H4 (cell line): ENCODE results near the gene TSPYL1. TPM values are rescaled to one million over a fixed set of nuclear protein-coding genes. Genes with fewer than 3 reads are reported as not detected.
A peak's percentile ranks its signal among the peaks of the same experiment; 100 is the strongest.
"Not testable (repeated sequence)": the region's sequence is repeated elsewhere in the genome, so short reads cannot be mapped to it uniquely, and the experiment has no call there.

Experiments
- DNase-seq: peaks from one replicate; pipeline ENCODE4 v3.0.0-alpha.2; 2015; ENCODE audit warnings: low spot score
- total RNA-seq: library from RNA; depleted of rRNA; stranded (reverse); fragments of >200 nt; shearing (Covaris generic); gene quantifications from 2 replicates; pipeline ENCODE4 v1.2.3, GENCODE V29; 2014

Gene TSPYL1
- total RNA-seq, 1 experiment from 2014 or later, result 39.9 TPM

DNA sequence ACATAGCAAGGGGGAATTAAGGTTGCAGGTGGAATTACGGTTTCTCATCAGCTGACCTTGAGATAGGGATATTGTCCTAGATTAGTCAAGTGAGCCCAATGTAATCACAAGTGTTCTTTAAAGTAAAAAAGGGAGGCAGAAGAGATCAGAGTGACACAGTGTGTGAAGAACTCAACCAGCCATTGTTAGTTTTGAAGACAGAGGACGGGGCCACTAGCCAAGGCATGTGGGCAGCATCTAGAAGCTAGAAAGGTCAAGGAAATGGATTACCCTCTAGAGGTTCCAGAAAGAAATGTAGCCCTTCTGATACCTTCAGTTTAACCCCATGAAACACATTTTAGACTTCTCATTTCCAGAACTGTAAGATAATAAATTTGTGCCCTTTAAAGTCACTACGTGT, 18.5 kb upstream of the TSPYL1 start:
- no peak for DNase-seq

DNA sequence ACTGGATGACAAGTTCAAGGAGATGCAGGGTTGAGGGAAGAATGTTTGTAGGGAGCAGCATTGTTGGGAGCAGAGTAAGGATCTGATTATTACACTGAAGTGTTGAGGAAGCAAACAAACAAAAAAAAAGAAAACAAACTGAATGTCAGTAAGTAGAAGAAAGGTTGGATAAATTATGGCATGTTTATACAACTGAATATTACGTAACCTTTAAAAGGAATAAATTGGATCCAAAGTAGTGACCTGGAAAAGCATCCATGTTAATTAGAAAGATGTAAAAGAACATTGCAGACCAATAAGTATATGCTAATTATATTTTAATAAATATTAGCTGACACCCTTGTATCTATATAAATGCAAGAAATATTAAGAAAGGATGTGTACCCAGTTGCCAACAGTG, 12.8 kb upstream of the TSPYL1 start:
- DNase-seq, result no peak

DNA sequence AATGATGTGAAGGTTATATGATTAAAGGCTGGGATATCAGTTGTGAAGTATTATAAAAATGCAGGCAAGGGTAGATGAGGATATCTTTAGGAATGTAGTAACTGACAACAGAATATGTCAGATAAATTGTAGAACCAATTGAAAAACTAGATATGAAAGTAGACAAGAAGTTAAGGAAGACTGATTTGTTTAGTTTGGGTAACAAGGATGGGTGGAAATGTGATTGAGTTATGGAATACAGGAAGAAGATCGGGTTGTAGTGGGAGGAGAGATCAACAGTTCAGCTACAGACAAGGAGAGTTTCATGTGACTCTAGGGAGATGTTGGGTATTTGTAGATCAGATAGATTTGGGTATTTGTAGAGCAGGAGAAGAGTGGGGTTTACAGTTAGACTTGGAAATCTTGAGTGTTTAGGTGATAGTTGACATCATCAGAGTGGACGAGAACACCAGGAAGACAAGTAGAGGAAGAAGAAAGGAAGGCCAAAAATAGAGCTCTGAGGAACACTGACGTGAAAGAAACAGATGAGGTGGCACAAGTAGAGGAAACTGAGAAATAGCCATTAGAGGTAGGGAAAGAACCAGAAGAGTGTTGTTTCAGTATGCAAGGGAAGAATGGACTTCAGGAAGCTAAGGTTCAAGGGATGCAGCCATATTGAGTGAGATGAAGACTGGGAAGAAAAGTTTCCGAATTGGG, 12.1 kb upstream of the TSPYL1 start:
- DNase-seq, result no peak

DNA sequence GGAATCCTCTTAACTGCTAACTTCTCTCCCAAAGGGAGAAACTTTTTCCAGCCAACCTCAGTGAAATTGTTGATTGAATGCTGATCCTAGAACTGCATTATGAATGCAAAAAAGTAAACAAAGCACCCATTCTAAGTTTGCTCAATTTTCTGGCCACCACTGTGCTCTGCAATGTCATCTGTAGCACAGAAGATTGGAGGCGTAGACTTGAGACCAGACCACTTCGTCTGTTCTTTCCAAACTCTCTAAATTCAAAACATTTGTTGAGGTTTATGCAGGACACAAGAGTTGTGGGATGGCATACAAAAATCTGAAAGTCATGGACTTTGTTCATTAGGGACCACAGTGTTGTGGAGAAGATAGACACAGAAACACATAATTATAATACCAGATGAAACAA, 11.1 kb upstream of the TSPYL1 start:
- DNase-seq, result no peak

DNA sequence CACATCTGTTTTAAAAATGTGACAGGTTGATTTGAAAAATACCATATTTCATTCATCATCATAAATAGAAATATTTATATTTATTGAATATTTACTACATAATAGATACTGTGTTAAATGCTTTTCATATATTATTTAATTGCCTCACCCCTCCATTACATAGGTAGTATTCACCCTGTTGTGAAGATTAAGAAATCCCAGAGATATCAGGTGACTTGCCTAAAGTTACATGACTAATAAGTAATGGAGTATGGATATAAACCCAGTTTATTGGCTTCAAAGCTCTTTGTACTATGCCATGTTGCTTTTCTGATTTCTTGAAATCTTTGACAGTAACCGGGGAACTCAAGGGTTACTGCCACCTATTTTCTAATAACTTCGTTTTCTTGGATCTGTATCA, 10.1 kb upstream of the TSPYL1 start:
- DNase-seq, result no peak

DNA sequence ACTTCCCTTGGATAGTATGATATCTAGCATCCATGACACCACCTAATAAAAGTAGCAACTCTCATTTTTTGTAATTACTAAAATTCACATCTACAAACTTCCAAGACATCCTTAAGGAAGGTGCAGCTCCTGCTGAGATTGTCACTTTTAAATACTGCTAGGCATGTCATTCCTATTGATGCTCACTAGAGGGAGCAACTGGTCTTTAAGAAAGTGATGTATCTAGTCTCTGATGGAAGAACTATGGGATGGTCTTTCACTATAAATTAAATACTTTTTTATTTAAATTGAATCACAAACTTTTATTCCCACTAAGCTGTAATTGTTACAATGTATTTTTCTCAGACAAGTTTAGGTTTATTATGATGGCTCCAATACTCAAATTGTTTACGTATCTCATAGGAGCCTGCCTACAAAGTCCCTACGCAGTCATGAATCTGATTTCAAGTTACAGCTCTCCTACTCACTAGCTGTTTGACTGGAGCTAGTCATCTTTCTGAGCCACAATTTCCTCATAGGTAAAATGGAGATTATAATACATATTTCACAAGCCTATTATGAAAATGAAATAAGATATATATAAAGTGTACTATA, 8.1 kb upstream of the TSPYL1 start:
- DNase-seq, result peak; percentile 36

DNA sequence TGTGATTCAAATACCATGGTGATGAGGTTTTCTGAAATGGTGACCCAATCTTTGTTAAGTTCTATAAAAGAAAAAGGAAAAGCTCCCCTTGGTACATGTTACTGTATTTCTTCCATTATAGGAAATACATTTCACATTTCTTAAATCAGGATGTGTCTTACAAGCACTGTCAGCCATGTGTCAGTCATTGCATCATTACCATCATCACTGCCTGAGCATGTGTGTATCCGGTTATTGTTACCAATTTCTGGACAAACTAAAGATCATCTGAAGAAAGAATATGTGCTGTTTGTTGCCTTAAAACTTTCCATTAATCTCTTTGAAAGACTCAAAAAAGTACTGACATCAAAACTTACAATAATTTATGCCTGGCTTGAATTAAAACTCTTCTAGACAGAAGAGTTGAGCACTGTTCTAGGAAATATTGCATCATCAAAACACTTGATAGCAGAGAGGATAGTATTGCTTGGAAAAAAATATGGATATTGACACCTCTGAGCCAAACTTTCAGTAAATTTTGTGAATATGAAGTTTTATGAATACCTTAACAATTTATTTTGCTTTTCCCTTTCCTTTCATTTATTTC, 7.1 kb upstream of the TSPYL1 start:
- no peak for DNase-seq

DNA sequence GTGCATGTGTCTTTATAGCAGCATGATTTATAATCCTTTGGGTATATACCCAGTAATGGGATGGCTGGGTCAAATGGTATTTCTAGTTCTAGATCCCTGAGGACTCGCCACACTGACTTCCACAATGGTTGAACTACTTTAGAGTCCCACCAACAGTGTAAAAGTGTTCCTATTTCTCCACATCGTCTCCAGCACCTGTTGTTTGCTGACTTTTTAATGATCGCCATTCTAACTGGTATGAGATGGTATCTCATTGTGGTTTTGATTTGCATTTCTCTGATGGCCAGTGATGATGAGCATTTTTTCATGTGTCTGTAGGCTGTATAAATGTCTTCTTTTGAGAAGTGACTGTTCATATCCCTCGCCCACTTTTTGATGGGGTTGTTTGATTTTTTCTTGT, 5.3 kb upstream of the TSPYL1 start:
- not testable (repeated sequence) for DNase-seq

DNA sequence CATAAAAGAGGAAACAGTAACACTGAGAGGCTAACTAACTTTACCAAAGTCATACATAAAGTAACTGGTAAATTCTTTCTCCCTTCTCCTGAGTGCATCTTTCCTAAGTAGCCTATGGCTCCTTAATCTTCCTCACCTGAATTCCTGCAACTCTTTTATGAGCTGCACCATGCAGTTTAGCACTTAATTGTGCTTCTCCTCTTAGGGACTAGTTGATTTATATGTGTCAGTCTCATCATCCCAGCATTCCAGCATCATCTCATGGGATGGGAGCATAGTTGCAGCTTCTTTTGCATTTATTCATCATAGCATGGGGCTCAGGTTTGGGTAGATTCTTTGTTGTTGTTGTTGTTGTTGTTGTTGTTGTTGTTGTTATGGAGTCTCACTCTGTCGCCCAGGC, 3.5 kb upstream of the TSPYL1 start:
- DNase-seq, result no peak

DNA sequence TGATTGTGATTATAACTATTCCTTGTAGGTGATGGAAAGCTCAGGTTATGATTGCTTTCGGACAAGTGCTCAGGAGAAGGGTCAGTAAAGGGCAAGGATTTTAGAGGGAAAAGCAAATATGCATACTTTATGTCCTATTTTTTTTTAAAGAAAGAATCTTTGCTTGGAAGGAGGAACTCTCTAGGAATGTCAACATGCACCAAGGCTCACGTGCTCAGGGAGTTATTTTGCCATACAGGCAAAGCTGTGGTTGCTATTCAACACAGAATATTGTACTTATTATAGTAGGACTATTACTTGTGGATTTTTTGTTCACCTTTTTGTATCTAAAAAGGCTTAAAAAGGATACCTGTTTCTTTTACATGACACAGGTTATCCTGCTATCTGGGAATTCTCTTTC, 3.0 kb upstream of the TSPYL1 start:
- DNase-seq, result no peak

DNA sequence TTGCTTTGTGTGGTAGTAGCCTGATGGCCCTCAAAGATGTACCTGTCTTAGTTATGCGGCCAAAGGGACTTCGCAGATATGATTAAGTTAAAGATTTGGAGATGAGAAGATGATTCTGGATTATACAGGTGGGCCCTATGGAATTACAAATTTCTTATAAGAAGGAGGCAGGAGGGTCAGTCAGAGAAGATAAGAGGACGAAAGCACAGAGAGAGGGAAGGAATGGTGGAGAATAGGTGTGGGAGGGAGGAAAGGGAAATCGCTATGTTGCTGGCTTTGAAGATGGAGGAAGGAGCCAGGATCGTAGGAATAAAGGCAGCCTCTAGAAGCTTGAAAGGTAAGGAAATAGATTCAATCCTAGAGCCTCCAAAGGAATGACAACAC, 1.2 kb upstream of the TSPYL1 start:
- DNase-seq, result no peak

DNA sequence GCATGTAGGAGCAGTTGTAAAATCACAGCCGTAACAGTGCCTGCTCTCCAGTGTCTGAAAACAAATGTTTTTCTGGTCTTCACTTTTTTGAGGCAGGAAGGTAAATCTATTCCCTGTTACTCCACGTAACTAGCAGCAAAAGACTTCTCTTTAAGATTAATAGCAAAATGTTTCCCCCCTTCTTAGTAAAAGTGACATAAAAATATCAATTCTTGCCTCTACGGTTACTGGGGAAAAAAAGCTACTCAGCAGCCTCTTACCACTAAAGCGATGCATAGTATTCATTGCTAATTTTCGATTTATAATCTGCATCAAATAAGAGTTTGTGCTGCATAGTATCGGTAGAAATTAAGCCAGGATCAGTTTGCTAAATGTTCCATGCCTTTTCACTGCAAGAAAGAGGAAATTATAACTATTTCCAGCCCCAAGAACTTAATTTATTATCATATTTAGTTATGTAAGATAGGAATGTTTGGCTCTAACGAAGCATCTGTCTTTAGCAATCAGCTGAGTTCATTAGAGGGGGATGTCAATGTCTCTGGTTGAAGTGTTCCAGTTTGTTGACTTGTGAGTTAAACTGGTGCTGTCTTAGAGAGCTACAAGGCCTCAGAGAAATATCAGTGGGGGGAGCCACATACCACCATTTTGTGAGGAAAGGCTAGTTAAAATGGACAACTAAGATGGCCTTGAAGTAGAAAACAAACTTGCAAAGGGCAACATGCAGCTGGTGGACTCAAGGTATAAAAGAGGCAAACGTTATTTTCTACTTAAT, 617 bp upstream of the TSPYL1 start:
- DNase-seq, result no peak

DNA sequence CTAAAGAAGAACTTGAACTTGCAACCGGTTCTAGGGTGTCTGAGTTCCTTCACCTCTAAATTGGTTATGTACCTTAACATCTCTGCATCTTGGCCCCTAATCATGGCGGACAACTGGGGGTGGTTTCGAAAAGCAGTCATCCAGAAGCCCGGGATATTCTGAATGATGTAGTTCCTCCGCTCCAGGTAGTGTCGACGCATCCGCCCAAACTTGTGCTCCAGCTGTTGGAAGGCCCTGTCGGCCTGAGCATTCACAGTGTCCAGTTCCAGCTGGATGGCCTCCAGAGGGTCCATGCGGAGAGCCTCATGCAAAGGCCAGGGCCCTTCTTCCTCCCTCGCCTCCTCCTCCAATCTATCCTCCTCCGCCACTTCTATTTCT, 887 bp downstream of the TSPYL1 start:
- DNase-seq, result no peak

DNA sequence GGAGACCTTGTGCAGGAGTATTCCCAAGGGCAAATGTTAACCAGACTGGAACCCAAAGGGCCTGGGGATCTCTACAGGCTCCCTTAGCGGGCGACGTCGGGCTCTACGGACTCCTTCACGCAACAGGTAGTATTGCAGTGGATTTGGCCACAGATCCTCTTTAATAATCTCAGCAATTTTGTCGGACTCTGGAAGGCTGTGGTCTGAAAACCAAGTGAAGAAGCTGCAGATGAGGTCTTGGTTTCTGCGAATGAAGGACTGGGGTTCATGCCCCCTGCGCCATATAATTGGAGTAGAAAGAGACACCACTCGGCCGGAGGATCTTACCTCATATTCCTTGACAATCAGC, 1.3 kb downstream of the TSPYL1 start:
- no peak for DNase-seq

DNA sequence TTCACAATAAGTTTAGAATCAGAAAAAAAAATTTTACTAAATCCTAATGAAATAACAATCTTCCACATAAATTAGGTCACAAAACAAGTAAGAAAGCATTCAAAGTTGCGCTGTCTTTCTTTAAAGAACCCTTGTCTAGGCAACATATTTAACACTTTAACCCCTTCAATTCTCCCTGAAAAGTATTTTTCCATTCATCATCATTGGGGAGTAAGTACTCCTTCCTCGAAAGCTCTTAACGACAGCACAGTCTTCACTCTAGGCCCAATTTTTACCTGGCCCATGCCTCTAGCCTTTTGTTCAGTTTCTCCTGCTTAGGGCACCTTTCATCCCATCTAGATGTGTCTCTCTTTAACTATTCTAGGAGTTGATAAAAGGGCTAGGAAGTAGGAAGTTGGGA, 2.6 kb downstream of the TSPYL1 start:
- DNase-seq, result no peak

DNA sequence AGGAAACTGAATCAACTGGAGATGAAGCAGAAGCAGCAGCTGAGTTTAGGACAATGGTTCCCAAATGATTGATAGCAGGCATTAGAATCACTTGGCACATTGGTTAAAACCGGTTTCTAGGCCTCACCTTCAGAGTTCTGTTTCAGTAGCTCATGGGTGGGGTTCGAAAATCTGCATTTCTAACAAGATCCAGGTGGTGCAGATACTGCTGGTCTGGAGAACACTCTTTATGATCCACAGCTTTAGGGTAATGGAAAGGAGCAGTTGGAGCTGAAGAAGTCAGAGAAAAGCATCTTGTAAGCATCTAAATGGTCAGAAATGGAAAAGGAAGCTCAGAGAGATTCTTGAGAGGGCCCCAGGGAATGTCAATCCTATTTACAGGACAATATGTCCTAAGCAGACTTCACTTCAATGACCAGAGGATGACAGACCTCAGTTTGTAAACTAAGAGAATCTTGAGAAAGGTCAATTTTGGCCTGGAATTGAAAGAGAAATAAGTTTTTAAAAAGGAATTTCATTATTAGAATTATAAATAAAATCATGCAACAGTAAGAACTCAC, 8.5 kb downstream of the TSPYL1 start:
- no peak for DNase-seq

DNA sequence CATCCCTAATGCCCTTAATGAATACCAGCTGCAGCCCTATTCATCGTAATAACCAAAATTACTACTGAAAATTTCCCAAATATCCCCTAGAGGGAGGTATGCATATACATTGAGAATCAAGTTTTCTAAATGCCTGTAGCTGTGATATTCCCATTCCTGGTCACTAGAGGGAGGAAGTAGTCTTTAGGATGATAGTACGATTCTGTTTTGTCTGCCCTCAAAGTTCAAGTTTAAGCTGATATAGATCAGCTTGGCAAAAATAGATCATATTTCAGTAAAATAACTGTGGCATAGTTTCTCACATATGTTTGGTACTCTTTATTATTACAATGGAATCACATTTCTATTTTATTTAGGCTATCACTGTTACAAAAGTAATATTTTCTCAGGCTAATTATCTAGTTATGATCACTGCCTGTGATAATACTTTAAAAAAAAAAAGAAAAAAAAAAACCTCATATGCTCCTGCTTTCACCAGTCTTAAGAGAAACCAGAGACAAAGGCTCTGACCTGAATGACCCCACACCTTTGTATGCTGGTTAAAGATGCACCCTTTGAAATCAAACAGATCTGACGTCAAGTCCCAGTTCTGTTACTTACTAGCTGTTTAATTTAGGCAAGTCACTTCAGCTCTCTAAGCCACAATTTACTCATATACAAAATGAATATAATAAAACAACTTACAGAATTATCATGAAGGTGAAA, 11.0 kb downstream of the TSPYL1 start:
- DNase-seq, result peak; percentile 68

DNA sequence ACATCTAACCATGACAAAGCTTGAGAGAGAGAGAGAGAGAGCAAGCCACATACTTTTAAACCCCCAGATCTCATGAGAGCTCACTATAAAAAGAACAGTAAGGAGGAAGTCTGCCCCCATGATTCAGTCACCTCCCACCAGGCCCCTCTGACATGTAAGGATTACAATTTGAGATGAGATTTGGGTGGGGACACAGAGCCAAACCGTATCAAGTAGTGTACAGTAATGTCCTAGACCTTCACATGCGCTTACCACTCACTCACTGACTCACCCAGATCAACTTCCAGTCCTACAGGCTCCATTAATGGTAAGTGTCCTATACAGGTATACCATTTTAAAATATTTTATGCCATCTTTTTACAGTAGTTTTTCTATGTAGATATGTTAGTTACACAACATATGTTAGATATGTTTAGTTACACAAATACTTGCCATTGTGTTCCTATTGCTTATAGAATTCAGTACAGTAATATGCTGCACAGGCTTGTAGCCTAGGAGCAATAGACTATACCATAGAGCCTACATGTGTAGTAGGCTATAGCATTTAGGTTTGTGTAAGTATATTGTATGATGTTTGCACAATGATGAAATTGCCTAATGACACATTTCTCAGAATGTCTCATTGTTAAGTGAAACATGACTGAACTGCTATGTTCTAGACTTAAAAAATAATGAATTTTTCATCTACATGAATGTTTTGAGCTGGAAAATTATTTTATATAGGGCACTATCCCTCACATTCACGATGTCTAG, 11.7 kb downstream of the TSPYL1 start:
- no peak for DNase-seq

DNA sequence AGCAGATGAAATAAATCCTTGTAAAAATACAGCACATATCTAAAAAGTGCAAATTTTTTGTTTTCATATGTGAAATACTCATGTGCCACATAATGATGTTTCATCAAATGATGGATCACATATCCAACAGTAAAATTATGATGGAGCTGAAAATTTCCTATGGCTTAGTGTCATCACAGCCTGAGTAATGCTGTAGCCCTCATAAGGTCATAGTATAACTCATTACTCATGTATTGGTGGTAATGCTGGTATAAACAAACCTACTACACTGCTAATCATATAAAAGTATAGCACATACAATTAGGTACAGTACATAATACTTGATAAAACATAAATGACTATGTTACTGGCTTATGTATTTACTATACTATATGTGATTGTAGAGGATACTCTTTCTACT, 12.9 kb downstream of the TSPYL1 start:
- DNase-seq, result no peak

DNA sequence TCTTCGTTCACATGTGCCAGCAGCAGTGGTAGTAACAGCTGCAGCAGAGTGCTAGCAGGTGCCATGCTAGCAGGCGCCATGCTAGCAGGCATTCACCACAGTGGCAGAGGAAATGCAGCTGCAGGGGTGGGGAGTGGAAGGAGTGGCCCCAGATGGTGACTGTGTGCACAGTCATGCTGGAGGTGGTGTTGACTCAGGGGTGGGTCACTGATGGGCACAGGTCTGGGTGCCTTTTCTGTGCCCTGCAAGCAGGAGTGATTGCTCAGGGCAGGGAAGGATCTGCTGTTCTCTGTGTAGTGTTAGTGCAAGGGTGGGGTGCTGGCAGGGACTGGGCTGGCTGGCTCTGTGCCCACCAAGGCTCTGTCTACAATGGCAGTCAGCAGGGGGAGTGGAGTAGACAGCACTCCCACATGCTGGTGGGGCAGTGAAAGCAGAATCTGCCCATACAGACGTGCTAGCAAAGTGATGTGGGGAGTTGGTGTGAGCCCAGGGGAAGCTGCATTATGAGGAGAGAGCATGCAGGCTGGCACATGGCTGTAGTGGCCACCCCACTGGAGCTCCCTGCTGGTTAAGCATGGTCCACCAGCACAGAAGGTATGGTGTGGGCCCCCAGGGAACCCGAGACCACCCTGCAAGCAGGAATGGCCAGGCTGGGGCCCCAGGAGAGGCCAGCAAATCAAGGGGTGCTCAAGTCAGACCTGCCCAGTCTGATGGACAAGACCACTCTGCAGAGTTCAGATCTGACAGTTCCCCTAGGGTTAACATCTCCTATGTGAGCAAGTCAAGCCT, 14.5 kb downstream of the TSPYL1 start:
- no peak for DNase-seq

DNA sequence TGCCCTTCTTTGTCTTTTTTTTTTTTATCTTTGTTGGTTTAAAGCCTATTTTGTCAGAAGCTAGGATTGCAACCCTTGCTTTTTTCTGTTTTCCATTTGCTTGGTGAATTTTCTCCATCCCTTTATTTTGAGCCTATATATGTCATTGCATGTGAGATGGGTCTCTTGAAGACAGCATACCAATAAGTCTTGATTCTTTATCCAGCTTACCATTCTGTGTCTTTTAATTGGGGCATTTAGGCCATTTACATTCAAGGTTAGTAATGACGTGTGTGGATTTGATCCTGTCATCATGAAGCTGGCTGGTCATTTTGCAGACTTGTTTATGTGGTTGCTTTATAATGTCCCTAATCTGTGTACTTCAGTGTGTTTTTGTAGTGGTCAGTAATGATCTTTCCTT, 16.4 kb downstream of the TSPYL1 start:
- DNase-seq, result no peak
